GM12873 (cell line): ENCODE measurements around the gene HS3ST6.

ENCODE experiments used
- CTCF ChIP-seq: IDR thresholded peaks from 2 replicates; pipeline ENCODE4 v1.5.1; 2012; ENCODE audit warnings: low read depth, mild to moderate bottlenecking, moderate library complexity, low read length, control low read depth; ENCODE audit not compliant: insufficient read depth; ENCODE audit errors: missing control alignments

The HS3ST6 gene

GRCh38 chr16:1874854-1875253, 43.4 kb downstream of the HS3ST6 start:
- TF ChIP-seq CTCF, result no peak

GRCh38 chr16:1871974-1872635, 46.1 kb downstream of the HS3ST6 start, which contains the start of gene MEIOB:
Gene MEIOB, minus strand, starts transcription at chr16:1872164. Its CDS starts 3,989 bp downstream, at chr16:1868175.
- TF ChIP-seq CTCF, result no peak

GRCh38 chr16:1870365-1871082, 47.7 kb downstream of the HS3ST6 start:
- no peak for TF ChIP-seq CTCF

- TF ChIP-seq CTCF, result no peak
These were observed 52.1 kb downstream of the HS3ST6 start for GRCh38 chr16:1865902-1866690.

- TF ChIP-seq CTCF, result peak; percentile 40
These were observed 54.3 kb downstream of the HS3ST6 start for GRCh38 chr16:1863681-1864460.

GRCh38 chr16:1862394-1862793, 55.8 kb downstream of the HS3ST6 start:
- TF ChIP-seq CTCF, result no peak
